Ecto neural progenitor cell (in vitro differentiated cells): ENCODE results near the gene SYNJ2.

Source experiments
- DNase-seq: peaks from one replicate; pipeline ENCODE4 v3.0.0-alpha.2; 2018; ENCODE audit warnings: low spot score

Gene SYNJ2

DNA sequence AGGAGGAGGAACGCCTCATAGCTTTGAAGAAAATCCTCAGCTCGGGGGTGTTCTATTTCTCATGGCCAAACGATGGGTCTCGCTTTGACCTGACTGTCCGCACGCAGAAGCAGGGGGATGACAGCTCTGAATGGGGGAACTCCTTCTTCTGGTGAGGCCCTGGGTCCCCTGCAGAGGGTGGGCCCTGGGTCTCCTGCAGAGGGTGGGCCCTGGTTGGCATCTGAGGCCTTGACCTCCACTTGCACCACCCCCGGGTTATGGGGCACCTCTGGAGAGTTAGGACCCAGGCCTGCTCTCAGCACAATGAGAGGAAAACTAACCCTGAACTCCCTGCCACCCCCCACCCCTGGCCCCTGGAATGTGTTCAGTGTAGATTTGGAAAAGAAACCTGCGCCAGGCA is 47.2 kb downstream of the SYNJ2 start:
- no peak for DNase-seq

DNA sequence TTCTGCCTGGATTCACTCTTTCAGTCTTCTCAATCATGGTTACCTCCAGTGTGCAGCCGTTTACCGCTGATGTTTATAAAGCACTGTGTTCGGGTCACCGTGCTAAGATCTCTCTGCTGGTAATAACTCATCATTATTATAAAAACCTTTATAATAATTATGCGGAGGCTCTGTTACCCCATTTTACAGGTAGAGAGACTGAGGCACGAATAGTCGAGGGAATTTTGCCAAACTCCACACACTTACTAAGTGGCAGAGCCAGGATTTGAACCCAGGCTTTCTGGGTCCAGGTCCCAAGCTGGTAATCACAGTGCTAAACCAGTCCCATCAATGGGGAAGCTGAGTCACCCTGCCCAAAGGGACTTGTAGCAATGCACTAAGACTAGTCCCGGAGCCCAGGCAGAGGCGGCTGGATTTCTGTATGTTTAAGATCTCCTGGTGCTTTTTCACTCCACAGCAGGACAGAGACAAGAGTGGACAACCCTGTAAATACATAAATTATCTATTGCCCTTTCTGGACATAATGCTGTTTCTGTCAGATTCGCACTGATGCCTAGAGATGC is 48.1 kb downstream of the SYNJ2 start:
- no peak for DNase-seq

DNA sequence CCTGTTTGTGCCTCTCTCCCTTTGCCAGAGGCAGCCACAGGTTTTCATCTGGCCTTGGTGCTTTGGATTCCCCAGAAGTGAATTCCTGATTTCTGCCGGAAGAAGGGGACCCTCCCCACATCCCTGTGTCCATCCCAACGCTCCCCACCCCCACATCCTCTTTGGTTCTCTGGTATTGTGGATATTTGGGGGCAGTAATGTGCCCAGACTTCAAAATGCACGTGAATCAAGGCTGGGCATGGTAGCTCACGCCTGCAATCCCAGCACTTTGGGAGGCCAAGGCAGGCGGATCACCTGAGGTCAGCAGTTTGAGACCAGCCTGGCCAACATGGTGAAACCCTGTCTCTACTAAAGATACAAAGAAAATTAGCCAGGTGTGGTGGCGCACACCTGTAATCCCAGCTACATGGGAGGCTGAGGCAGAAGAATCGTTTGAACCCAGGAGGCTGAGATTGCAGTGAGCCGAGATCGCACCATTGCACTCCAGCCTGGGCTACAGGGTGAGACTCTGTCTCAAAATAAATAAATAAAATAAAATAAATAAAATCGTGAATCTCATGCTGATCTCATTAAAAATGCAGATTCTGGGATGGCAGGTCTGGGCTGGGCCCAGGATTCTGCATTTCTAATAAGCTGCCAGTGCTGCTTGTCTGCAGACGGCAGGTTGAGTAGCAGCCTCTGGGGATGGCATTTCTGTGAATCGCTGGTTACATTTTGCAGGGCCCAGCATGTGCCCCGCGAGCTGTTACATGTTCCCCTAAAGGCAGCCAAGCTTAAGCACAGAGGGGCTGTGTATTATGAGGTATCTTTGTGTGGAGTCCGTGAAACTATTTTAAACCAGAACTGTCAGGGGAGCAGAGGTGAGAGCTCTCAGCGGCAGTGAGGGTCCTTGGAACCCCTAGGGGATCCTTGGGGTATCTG is 49.0 kb downstream of the SYNJ2 start:
- DNase-seq = no peak

DNA sequence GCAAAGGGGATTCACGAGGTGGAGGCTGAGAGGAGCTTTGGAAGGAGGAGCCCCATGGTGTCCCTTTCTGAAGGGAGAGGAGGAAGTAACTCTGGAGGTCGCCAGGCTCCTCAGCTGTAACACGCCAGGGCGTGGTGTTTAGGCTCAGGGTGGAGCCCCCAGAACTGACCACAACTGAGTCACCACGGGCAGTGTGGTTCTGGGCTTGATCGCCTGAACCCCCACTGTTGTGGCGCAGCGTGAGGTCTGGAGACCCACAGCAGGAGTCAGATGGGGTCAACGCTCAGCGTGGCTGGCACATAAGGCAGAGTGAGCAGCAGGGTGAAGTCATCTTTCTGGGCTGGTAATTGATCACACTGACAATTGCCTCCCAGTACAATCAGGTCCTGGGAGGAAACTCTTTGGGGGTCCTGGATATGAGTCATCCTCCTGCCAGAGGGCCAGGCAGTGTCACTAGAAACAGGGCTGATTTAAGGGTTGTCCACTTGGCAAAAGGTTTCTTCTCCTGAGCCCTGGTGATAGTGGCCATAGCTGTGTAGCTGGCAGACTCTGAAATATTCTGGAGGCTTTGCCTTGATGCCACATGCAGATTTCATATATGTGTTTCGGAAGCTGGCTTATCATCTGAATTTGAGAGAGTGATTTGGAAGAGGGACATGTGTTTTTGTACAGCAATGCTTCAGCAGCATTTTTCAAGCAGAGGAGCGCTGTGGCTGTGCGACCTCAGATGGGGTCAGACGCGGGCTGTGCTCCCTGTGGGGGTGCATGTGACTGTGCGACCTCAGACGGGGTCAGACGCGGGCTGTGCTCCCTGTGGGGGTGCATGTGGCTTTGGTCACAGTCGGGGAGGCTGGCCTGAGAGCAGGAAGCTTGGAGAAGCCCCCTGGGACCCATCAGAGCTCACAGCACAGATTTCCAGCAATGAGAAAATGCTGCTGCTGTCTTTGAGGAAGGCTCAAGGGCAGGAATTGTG is 50.0 kb downstream of the SYNJ2 start:
- no peak for DNase-seq

DNA sequence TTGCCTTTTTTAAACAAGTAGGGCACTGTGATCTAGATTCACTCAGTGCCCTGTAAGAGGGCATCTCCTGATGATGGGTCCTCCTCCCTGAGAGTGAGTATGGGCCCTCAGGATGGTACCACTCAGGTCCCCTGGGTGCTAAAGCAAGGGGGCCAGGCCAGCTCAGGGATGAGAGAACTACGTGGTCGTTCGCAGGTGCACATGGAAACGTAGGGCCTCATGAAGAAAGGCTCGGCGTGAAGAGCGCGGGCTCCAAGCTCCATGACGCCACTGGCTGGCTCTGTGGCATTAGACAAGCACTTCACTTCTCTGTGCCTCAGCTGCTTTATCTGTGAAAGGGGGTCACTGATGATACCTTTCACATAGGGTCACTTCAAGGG is 50.7 kb downstream of the SYNJ2 start:
- no peak for DNase-seq

DNA sequence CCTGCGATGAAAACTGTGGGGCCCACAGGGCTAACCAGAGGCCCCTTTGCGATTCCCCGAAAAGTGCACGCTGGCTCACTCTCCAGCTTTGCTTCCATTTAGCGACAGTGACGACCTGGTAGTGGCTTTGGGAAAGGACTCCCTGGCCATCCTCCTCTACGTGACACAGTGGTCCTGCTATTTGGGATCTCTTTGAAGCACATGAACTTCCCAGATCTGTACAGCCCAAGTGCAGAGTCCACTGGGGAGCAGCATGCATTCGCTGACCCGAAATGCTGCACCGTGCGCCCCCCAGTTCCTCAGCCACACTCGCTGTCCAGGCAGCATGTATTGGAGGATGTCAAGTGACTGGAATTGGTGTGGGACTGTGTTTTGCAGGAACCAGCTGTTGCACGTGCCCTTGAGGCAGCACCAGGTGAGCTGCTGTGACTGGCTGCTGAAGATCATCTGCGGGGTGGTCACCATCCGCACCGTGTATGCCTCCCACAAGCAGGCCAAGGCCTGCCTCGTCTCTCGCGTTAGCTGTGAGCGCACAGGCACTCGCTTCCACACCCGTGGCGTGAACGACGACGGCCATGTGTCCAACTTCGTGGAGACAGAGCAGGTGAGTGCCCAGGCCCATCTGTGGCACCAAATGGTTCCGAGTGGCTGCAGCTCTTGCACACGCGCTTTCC is 51.6 kb downstream of the SYNJ2 start:
- DNase-seq = no peak

DNA sequence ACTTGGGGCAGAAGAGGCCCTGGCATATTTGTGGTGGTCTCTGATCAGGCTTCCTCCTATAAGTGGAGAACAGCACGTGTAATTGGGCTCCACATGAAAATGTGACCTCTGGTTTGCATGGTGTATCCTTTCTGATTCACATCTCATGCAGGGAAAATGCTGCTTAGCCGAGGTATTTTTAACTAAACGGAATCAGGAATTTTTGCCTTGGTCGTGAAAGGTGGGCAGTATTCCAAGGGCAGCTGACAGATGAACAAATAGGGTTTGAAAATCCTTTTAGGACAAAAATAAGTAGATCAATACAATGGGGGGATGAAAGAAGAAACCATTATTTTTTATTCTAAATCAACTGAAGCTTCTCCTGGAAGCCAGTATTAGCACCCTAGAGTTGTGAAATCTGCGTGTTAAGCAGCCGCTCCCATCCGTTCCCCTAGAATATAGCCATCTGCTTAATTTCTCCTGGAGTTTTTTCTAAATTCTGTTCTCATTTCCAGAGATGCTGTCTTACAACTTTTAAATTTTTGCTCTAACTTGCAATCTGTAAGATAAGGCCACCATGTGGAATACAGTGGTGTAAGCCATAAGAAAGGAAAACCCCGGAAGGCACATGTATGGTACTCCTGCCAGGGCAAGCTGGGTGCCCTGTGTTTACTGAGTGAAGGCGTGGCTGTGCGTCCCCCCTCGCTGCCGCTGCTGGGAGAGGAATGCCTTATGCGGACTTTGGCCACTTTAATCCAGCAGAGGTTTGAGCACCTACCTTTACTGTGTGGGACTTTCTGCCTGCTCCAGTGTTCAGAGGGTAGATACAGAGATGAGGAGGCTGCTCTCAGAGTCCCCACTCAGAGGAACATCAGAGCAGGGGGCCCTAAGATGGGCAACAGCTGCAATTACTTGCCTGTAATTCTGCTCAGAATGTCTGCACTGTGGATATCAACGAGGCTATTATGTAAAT is 52.4 kb downstream of the SYNJ2 start:
- DNase-seq = no peak

DNA sequence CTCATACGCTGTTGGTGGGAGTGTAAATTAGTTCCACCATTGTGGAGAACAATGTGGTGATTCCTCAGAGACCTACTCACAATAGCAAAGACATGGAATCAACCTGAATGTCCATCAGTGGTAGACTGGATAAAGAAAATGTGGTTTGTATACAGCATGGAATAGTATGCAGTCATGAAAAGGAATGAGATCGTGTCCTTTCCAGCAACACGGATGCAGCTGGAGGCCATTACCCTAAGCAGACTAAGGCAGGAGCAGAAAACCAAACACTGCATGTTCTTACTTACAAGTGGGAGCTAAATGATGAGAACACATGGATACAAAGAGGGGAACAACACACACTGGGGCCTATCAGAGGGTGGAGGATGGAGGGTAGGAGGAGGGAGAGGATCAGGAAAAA is 54.6 kb downstream of the SYNJ2 start:
- DNase-seq = no peak

DNA sequence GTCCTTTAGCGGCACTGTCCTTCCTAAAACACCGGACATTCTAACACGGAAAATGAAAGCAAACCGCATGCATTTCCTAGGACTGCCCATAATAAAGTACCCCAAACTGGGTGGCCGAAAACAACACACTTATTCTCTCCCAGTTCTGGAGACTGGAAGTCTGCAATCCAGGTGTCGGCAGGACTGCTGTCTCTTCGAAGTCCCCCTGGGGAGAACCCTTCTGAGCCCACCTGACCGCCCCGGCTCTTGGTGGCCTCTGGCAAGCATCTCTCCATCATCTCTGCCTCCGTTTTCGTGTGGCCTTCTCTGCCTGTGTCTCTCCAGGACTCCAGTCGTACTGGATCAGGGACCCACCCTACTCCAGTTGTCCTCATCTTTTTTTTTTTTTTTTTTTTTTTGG is 55.4 kb downstream of the SYNJ2 start:
- no peak for DNase-seq

DNA sequence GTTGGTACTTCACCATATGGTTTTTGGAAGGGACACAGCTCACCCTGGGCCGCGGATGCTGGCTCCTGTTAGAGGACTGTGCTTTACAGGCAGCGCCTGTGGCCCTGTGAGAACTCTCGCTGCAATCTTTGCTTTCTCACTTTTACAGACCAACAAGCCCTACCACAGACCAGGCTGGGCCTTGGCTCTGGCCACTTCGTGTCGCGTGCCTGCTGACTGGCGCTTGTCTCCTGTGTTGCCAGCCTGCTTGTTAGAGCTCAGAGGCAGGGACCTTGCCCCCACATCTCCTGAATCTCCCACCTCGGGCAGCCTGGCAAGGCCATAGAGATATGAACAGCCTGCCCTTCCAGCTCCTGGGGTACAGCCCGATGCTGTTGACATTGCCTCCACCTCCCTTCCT is 56.1 kb downstream of the SYNJ2 start:
- no peak for DNase-seq

DNA sequence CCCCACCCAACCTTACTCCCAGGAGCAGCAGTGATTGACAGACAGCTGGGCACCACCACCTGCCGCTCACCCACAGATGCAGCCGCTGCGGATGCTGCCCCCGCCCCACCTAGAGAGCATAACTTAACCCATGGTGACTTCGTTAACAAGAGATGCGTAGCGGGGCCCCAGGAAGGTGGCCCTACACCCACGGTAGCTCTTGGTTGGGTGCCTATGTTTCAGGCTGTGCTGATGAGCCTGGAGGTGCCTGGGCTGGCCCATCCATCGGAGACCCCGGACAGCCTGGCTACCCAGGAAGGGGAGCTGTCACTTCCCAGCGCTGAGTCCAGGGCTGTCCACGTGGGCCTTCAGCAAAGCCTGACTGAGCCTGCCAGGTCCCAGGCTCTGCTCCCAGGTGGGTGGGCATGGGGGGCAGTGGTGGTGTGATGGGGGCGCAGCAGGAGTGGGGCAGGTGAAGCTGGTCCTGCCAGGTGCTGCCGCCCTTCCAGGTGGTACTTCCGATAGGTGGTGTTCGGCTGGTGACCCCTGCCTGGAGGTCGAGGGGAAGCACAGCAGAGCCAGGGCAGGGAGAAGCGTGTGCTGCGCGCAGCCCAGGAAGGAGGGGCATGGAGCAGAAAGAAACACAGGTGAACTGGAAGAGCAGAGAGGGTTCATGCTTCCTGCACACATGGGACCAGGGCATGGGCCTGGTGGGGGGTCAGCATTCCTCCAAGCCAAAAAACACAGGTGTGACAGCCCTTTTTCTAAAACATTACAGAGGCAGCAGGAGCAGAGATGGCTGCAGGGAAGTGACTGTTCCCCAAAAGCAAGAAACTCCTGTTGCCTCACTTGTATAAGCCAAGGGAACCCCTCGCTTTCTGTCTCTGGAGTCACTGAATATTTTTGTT is 56.9 kb downstream of the SYNJ2 start:
- no peak for DNase-seq

DNA sequence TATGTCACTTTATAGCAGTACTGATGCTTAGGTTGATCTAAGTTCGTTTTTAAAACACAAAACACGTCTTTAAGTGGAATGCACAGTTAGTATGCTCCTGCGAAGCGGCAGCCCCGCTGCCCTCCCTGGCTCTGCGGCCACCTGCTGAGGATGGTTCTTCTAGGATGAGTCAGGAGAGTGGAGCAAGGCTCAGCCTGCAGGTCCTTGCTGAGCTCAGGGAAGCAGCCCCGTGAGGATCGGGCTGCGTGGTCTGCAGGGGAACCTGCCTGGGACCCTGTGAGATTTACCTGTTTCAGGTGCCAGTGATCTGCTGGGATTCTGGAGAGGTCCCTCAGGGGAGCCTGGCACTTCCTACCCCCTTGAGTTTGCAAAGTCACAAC is 57.5 kb downstream of the SYNJ2 start:
- no peak for DNase-seq

DNA sequence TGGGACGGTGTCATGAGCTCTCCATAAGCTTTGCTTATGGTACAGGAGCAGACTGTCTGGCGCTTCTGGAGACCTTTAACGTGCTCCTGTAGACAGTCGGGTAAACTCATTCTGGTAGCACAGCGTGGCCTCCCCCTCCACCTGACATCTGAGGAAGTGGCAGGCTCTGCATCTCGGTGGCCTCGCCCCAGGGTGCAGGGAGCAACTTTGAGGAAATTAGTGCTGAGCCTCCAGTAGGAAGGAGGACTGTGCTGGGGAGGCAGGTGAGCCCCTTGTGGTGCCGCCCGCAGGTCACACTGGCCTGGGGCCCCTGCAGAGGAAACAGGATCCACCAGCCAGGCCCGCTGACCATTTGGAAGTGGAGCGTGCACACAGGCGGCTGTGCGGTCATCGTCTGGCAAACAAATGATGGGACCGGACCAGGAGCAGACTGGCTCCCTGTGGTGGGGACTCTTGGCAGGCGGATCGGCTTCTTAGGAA is 57.9 kb downstream of the SYNJ2 start:
- DNase-seq = no peak

DNA sequence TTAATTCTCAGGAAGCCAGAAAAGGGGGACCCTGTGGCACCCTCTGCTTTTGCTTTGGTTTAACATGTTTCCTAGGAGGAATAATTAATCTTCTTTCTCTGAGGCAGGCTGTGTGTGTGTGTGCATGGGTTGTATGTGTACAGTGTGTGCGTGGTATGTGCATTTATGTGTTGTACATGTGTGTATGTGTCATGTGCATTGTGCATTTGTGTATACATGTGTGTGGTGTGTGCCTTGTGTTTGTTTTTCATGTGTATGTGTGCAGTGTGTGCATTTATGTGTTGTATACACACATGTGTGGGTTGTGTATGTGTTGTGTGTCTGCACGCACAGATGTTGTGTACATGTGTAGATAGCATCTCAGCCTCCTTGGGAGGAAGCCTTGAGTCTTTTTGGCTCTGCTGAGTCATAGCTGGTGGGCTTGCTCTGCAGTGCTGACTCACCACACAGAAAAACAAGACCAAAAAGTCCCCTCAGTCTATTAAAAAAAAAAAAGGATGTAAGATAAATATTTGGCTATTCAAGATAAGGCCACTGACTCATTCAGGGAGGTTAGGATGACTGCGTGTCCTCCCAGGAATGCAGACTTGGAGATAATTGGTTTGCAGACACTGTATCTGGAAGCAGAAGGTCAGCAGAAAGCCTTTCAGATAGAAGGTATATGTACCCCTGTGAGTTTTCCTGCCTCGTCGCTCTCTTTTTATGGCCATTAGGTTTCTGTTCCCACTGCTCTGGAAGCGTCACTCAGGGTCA is 58.6 kb downstream of the SYNJ2 start:
- no peak for DNase-seq

DNA sequence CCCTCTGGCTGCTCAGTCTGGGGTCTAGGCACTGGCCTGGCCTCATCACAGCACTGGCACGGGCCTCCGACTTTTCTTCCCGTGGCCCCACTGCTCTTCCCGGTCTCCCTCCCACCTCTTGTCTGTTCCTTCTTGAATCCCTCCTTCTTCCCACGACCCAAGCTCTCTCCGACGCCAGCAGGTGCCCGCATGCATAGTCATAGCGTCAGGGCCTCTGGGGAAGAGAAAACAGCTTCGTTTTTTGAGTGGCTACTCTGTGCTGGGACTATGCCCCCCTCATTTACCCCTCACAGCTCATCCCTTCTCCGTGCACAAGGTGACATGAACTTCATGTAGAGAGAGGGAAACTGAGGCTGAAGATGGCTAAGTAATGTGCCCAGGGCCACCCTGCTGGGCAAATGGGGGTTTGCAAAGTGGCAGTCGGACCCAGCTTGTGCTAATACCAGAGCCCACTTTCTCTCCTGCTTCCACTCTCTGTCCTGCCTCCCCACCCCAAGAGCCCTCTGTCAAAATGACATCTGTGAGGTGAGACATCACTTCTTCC is 59.2 kb downstream of the SYNJ2 start:
- DNase-seq = no peak

DNA sequence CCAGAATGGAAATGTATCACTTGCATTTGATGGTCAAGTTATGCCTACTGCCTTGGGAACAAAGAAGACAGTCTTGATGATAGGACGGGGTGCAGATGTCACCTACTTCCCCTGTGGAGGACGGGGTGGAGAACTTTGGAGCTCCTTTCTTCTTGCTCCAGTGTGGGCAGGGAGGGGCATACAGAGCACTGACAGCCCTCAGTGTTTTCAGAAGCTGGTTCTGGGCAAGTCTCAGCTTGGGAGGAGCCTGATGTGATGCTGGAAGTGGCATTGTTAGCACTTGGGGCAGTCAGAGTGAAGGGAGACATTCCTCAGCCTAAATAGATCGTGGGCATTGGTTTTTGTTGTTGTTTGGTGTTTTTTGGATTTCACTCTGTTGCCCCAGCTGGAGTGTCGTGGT is 59.7 kb downstream of the SYNJ2 start:
- DNase-seq = no peak

DNA sequence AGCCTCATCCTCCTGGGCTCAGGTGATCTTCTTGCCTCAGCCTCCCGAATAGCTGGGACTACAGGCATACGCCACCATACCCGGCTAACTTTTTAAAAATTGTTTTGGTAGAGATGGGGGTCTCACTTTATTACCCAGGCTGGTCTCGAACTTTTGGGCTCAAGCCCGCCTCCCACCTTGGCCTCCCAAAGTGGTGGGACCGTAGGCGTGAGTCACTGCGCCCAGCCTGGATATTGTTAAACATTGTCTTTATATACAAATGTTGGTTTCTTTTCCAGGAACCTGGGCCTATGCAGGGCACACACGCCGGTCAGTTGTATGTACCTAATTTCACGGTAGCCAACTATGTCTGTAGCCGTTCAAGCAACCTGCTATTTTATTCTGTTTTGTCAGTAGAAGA is 60.1 kb downstream of the SYNJ2 start:
- no peak for DNase-seq

DNA sequence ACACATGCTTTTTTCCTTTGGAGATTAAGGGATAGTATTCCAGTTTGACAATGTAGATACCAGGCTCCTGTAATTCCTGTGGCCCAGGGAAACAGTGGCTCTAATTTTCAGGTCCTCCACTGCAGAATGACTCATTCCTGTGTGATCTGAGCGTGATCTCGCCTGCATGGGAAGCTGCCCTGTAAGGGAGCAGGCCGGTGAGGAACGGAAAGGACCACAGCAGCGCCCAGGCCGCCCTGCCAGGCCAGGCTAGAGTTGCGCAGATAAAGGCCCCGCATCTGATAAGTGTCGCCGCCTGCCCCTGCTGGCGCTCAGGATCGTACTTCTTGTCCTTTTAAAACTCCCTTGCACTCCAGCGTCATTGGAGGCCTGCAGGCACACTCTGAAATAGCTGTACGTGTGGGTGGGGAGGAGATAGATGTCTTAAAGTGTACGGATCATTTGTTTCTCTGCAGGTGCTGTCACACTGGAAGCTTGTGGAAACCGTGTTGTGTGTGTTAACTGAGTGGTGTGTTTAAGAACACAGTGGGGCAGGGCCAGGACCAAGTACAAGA is 60.7 kb downstream of the SYNJ2 start:
- no peak for DNase-seq
